NCI-H1436 (cell line): ENCODE data around the gene IL21R.
A peak's percentile ranks its signal among the peaks of the same experiment; 100 is the strongest.
"Not testable (repeated sequence)": the region's sequence is repeated elsewhere in the genome, so short reads cannot be mapped to it uniquely, and the experiment has no call there.

Source experiments
- DNase-seq: peaks from one replicate; lab custom pipeline; 2025; lab: John Stamatoyannopoulos, UW

Gene IL21R

GRCh38 chr16:27402569-27402963 lies 592 bp downstream of the IL21R start:
- DNase-seq = no peak

- DNase-seq = no peak
These were observed 1.1 kb downstream of the IL21R start for GRCh38 chr16:27402964-27403600.

- DNase-seq = no peak
These were observed 1.6 kb downstream of the IL21R start for GRCh38 chr16:27403601-27403992.

- DNase-seq = no peak
These were observed 2.3 kb downstream of the IL21R start for GRCh38 chr16:27404163-27404823.

- no peak for DNase-seq
These were observed 3.8 kb downstream of the IL21R start for GRCh38 chr16:27405546-27406451.

GRCh38 chr16:27406511-27407128 lies 4.6 kb downstream of the IL21R start:
- no peak for DNase-seq

- no peak for DNase-seq
These were observed 5.2 kb downstream of the IL21R start for GRCh38 chr16:27407133-27407532.

- DNase-seq = no peak
These were observed 6.1 kb downstream of the IL21R start for GRCh38 chr16:27408012-27408601.

GRCh38 chr16:27408602-27409031 lies 6.6 kb downstream of the IL21R start:
- DNase-seq = no peak

GRCh38 chr16:27409958-27410357 lies 8.0 kb downstream of the IL21R start:
- DNase-seq = not testable (repeated sequence)

- DNase-seq = no peak
These were observed 8.8 kb downstream of the IL21R start for GRCh38 chr16:27410761-27411160.

- no peak for DNase-seq
These were observed 12.0 kb downstream of the IL21R start for GRCh38 chr16:27413956-27414355.

GRCh38 chr16:27414788-27415431 lies 12.9 kb downstream of the IL21R start:
- no peak for DNase-seq

GRCh38 chr16:27417047-27417671 lies 15.2 kb downstream of the IL21R start:
- no peak for DNase-seq

GRCh38 chr16:27421961-27422740 lies 20.2 kb downstream of the IL21R start:
- DNase-seq = no peak

GRCh38 chr16:27424772-27425498 lies 23.0 kb downstream of the IL21R start:
- no peak for DNase-seq

GRCh38 chr16:27425961-27426360 lies 24.0 kb downstream of the IL21R start:
- DNase-seq = no peak

GRCh38 chr16:27426423-27427408 lies 24.7 kb downstream of the IL21R start:
- peak; percentile 20 for DNase-seq
